ENCODE data around the gene LARP1. TPM values are rescaled to one million over a fixed set of nuclear protein-coding genes. Genes with fewer than 3 reads are reported as not detected.
"Not testable (repeated sequence)": the region's sequence is repeated elsewhere in the genome, so short reads cannot be mapped to it uniquely, and the experiment has no call there.

Gene LARP1
- total and polyA plus RNA-seq, 10 of the 15 experiments (the other 5 are each of a cell fraction or from before 2014, with no cell fraction given) = 22.6 to 227 (median 60.8) TPM

DNA sequence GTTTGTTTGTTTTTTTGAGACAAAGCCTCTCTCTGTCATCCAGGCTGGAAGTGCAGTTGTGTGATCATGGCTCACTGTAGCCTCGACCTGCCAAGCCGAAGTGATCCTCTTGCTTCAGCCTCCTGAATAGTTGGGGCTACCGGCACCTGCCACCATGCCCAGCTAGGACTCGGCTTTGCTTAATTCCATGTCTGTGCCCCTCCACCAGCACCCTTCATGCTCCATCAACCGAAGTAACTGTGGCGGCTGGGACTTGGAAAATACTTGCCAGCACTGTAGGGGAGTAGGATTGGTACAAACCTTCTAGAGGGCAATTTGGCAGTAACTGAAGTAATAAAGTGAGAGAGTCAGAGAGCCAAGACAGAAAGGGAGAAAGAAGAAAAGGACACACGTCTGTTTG, 76.3 kb downstream of the LARP1 start:
- ChIA-PET SMC1A (ENCODE audit: uncharacterized antibody, unreplicated experiment) (no interaction called here), CTCF (no interaction called here)
- DNase-seq (ENCODE audit: low read depth, low spot score) = no peak

DNA sequence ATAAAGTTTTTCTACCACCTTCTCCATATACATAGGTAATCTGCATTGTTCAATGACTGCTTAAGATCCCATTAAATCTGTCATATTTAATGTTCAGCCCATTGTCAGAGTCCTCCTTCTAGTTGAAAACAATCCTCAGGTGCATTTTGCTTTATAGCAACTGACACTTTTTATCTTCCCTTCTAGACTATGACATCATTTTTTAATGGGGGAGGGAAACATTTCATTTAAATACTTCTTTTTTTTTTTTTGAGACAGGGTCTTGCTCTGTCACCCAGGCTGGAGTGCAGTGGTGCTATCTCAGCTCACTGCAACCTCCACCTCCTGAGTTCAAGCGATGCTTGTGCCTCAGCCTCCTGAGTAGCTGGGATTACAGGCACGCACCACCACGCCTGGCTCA, 77.6 kb downstream of the LARP1 start:
- intact Hi-C loops (cut with micrococcal nuclease; ENCODE audit: unreplicated experiment); FAIRE-seq; H3K27ac ChIP-seq (ENCODE audit: control insufficient read depth, insufficient read depth); H2AFZ ChIP-seq (ENCODE audit: control insufficient read depth, low read depth, low read length); H3K4me1 ChIP-seq (ENCODE audit: control insufficient read depth, insufficient read depth, low read length); in situ Hi-C loops (cut with MboI); H4K20me1 ChIP-seq (ENCODE audit: control insufficient read depth, insufficient read depth); SMC1A ChIA-PET (ENCODE audit: uncharacterized antibody, unreplicated experiment); H3K36me3 ChIP-seq (ENCODE audit: control insufficient read depth in 2 of 2, insufficient read depth in 2 of 2, low read length in 1 of 2); H3K9ac ChIP-seq (ENCODE audit: control insufficient read depth, insufficient read depth, low read length); BruUV-seq (replicated peaks); H3K9me3 ChIP-seq (replicated peaks; ENCODE audit: control insufficient read depth, insufficient read depth, low read length); DNase-seq (ENCODE audit: low read depth, low spot score); H3K79me2 ChIP-seq (ENCODE audit: control insufficient read depth, insufficient read depth, low read length); H3K4me3 ChIP-seq; H3K27me3 ChIP-seq (replicated peaks in 1 of 2; ENCODE audit: control insufficient read depth in 2 of 2, insufficient read depth in 2 of 2, low read length in 1 of 2); RAD21 ChIA-PET (ENCODE audit: unreplicated experiment); H3K4me2 ChIP-seq (ENCODE audit: control insufficient read depth, insufficient read depth); ATAC-seq: not testable (repeated sequence)
- CTCF ChIA-PET = interaction anchor here (0.7 to 1.4 kb wide), 2 partner anchors 183 to 793 kb away, joined by 3 to 5 read pairs; no protein-coding TSS in a partner anchor
- 100% methylated on average over 3 of the region's 3 CpGs for WGBS (ENCODE audit: insufficient coverage, insufficient replicate concordance, low lambda C conversion rate, missing lambda C conversion rate)
- POLR2A ChIA-PET = interaction anchor here (0.6 to 0.7 kb wide), 2 partner anchors 9 to 752 kb away, joined by 3 read pairs; no protein-coding TSS in a partner anchor
- TF ChIP-seq ATF7 (IDR thresholded peaks at IDR 0.05; ENCODE audit: low read depth) = peak; percentile 36; the same call in 1 of the 2 replicates

More for the DNA sequence above, 76.3 kb downstream of the LARP1 start:
- in situ Hi-C loops (cut with MboI) (no loop called here), intact Hi-C loops (cut with micrococcal nuclease; ENCODE audit: unreplicated experiment) (no loop called here)
- no peaks in the 10 kb centered on the region for H3K9me3 ChIP-seq (replicated peaks; ENCODE audit: control insufficient read depth, insufficient read depth, low read length)
- H3K4me1 ChIP-seq (ENCODE audit: control insufficient read depth, insufficient read depth, low read length) = no peaks in the 10 kb centered on the region
- no peaks in the 10 kb centered on the region; a peak in 2 of 4 replicates for H3K36me3 ChIP-seq (ENCODE audit: control insufficient read depth in 2 of 2, insufficient read depth in 2 of 2, low read length in 1 of 2)
- TF ChIP-seq STAT1 (conservative IDR thresholded peaks at IDR 0.05) (no peak), SREBF1 (IDR thresholded peaks at IDR 0.05; ENCODE audit: low read length) (no peak)
- H3K27ac ChIP-seq (ENCODE audit: control insufficient read depth, insufficient read depth) = no peak overlapping the region
- 98% methylated on average over 7 of the region's 7 CpGs for whole genome bisulfite sequencing (ENCODE audit: insufficient coverage, insufficient replicate concordance, low lambda C conversion rate, missing lambda C conversion rate)
- RAD21 ChIA-PET (ENCODE audit: unreplicated experiment) = no interaction called here
- no TSS peak for BruUV-seq (replicated peaks)
- no peaks in the 10 kb centered on the region for H3K79me2 ChIP-seq (ENCODE audit: control insufficient read depth, insufficient read depth, low read length)
- POLR2A ChIA-PET = no interaction called here
- no peaks in the 10 kb centered on the region for H3K27me3 ChIP-seq (replicated peaks in 1 of 2; ENCODE audit: control insufficient read depth in 2 of 2, insufficient read depth in 2 of 2, low read length in 1 of 2)
- no peak for ATAC-seq
- FAIRE-seq = no peak
- H2AFZ ChIP-seq (ENCODE audit: control insufficient read depth, low read depth, low read length) = no peak overlapping the region
- H3K9ac ChIP-seq (ENCODE audit: control insufficient read depth, insufficient read depth, low read length) = no peak overlapping the region
- H4K20me1 ChIP-seq (ENCODE audit: control insufficient read depth, insufficient read depth) = no peaks in the 10 kb centered on the region
- H3K4me3 ChIP-seq = no peak overlapping the region
- no peak overlapping the region for H3K4me2 ChIP-seq (ENCODE audit: control insufficient read depth, insufficient read depth)

Measured in GM12878 (cell line).